ENCODE measurements around the gene SVIL. TPM values are rescaled to one million over a fixed set of nuclear protein-coding genes. Genes with fewer than 3 reads are reported as not detected.

The SVIL gene
- total RNA-seq, 3 donors from 2014 or later (not counting 1 experiment from before 2014, with no cell fraction given), result 24.9 to 57.2 (median 33.5) TPM

- ATAC-seq (peak in 2 of 3 donors; percentile 15 to 18), DNase-seq (no peak)
- H3K27me3 ChIP-seq (ENCODE audit: control insufficient read depth, insufficient read depth, low read length), result no peaks in the 10 kb centered on the region
- Mint-ChIP-seq H3K9me3 (no peaks in the 10 kb centered on the region), H3K4me1 (peaks cover 21 to 30% of the 10 kb centered on the region in 2 donors), H3K4me3 (peak overlapping the region; percentile 14), H3K27me3 (ENCODE audit: low read depth in 2 of 2) (no peaks in the 10 kb centered on the region), H3K27ac (peak overlapping the region in 1 of 2 donors; percentile 73), H3K36me3 (no peaks in the 10 kb centered on the region)
- WGBS (ENCODE audit: insufficient coverage), result 56% methylated on average over 5 of the region's 5 CpGs
- no peaks in the 10 kb centered on the region for H3K9me3 ChIP-seq (ENCODE audit: control insufficient read depth, insufficient read depth, low read length)
- intact Hi-C loops (cut with micrococcal nuclease), result no loop called here
- H3K4me1 ChIP-seq (ENCODE audit: control insufficient read depth, insufficient read depth, low read length), result peaks cover 3% of the 10 kb centered on the region
- TF ChIP-seq, protein P1, sequence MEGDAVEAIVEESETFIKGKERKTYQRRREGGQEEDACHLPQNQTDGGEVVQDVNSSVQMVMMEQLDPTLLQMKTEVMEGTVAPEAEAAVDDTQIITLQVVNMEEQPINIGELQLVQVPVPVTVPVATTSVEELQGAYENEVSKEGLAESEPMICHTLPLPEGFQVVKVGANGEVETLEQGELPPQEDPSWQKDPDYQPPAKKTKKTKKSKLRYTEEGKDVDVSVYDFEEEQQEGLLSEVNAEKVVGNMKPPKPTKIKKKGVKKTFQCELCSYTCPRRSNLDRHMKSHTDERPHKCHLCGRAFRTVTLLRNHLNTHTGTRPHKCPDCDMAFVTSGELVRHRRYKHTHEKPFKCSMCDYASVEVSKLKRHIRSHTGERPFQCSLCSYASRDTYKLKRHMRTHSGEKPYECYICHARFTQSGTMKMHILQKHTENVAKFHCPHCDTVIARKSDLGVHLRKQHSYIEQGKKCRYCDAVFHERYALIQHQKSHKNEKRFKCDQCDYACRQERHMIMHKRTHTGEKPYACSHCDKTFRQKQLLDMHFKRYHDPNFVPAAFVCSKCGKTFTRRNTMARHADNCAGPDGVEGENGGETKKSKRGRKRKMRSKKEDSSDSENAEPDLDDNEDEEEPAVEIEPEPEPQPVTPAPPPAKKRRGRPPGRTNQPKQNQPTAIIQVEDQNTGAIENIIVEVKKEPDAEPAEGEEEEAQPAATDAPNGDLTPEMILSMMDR (IDR thresholded peaks at IDR 0.05), result no peak
- H3K27ac ChIP-seq (ENCODE audit: low read length), result no peak overlapping the region
- no peaks in the 10 kb centered on the region for H3K36me3 ChIP-seq (ENCODE audit: control insufficient read depth, insufficient read depth, low read length)
- H3K4me3 ChIP-seq (ENCODE audit: low read length), result no peak overlapping the region
Measured at GRCh38 chr10:29619241-29619669, 15.5 kb downstream of the SVIL start.

DNA sequence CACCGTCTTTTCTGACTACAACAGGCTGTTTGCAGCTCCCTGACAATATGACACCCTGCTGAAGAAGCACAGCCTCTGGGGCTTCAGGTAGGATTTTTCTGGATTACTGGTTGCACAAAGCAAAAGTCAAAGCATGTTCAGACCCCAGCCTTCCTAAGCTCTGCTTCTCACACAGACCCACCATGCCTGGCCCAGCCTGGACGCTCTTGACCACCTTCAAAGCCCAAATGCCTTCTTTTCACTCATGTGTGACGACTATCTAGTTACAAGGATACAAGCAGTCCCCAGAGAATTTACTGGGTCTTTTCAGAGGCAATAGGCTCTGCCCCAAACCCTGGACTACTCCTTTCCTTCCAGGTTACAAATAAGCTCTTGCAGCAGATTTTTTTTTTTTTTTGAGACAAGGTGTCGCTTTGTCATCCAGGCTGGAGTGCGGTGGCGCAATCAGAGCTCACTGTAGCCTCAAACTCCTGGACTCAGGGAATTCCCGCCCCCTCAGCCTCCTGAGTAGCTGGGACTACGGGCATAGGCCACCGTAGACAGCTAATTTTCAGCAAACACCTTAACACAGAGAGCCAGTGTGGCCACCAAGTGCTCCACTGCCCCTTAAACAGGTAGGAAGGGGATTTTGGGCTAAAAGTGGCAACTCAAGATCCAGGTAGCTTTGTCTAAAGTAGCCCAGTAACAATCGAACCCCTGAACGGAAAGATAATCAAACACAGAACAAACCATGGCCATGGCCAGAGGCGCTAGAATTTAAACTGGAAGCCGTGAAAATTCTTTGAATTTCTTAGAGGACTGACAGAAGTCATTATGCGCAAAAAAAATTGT, 16.2 kb downstream of the SVIL start:
- H3K36me3 ChIP-seq (ENCODE audit: control insufficient read depth, insufficient read depth, low read length), result no peaks in the 10 kb centered on the region
- ATAC-seq, result no peak

GRCh38 chr10:29617880-29618340, 16.9 kb downstream of the SVIL start:
- Histone ChIP-seq H3K4me3 (ENCODE audit: low read length) (no peak overlapping the region), H3K27ac (ENCODE audit: low read length) (no peak overlapping the region), H3K36me3 (ENCODE audit: control insufficient read depth, insufficient read depth, low read length) (no peaks in the 10 kb centered on the region), H3K4me1 (ENCODE audit: control insufficient read depth, insufficient read depth, low read length) (peaks cover 3% of the 10 kb centered on the region), H3K27me3 (ENCODE audit: control insufficient read depth, insufficient read depth, low read length) (no peaks in the 10 kb centered on the region), H3K9me3 (ENCODE audit: control insufficient read depth, insufficient read depth, low read length) (no peaks in the 10 kb centered on the region)
- Mint-ChIP-seq H3K9me3 (no peaks in the 10 kb centered on the region), H3K4me1 (peaks cover 21 to 30% of the 10 kb centered on the region in 2 donors), H3K27ac (no peak overlapping the region), H3K36me3 (no peaks in the 10 kb centered on the region), H3K4me3 (no peak overlapping the region), H3K27me3 (ENCODE audit: low read depth in 2 of 2) (no peaks in the 10 kb centered on the region)
- TF ChIP-seq, protein P1 (IDR thresholded peaks at IDR 0.05), result no peak
- ATAC-seq, result no peak
- WGBS (ENCODE audit: insufficient coverage), result 93% methylated on average over 8 of the region's 8 CpGs
- intact Hi-C loops (cut with micrococcal nuclease), result no loop called here
- DNase-seq, result no peak

More for the DNA sequence above, 16.2 kb downstream of the SVIL start:
- Mint-ChIP-seq H3K27ac (peak overlapping the region in 1 of 2 donors; percentile 73), H3K4me3 (no peak overlapping the region), H3K27me3 (ENCODE audit: low read depth in 2 of 2) (no peaks in the 10 kb centered on the region), H3K9me3 (no peaks in the 10 kb centered on the region), H3K36me3 (no peaks in the 10 kb centered on the region), H3K4me1 (peaks cover 21 to 30% of the 10 kb centered on the region in 2 donors)
- Histone ChIP-seq H3K27ac (ENCODE audit: low read length) (no peak overlapping the region), H3K27me3 (ENCODE audit: control insufficient read depth, insufficient read depth, low read length) (no peaks in the 10 kb centered on the region), H3K9me3 (ENCODE audit: control insufficient read depth, insufficient read depth, low read length) (no peaks in the 10 kb centered on the region), H3K4me1 (ENCODE audit: control insufficient read depth, insufficient read depth, low read length) (peaks cover 3% of the 10 kb centered on the region), H3K4me3 (ENCODE audit: low read length) (no peak overlapping the region)
- no peak for DNase-seq
- TF ChIP-seq, protein P1 (IDR thresholded peaks at IDR 0.05), result no peak
- intact Hi-C loops (cut with micrococcal nuclease), result no loop called here
- 91% methylated on average over 14 of the region's 14 CpGs for WGBS (ENCODE audit: insufficient coverage)

Data from natural killer cell (primary cell).